OCI-LY1 (cell line): ENCODE data around the gene FALEC.

Source experiments
- EZH2 ChIP-seq: fragments of 200-600 bp; sonication (generic), shearing (Covaris generic); IDR thresholded peaks from 2 replicates; pipeline ENCODE4 v1.8.0; 2017; ENCODE audit warnings: borderline replicate concordance, mixed run types, mild to moderate bottlenecking, antibody characterized with exemption, low read length, moderate library complexity, mixed read lengths
- TF ChIP-seq, protein P1 (sequence below): fragments of 200-600 bp; sonication (generic), shearing (Covaris generic); IDR thresholded peaks from 2 replicates; pipeline ENCODE4 v1.5.1; 2017; ENCODE audit warnings: mild to moderate bottlenecking, antibody characterized with exemption, low read length, moderate library complexity, mixed read lengths

DNA sequence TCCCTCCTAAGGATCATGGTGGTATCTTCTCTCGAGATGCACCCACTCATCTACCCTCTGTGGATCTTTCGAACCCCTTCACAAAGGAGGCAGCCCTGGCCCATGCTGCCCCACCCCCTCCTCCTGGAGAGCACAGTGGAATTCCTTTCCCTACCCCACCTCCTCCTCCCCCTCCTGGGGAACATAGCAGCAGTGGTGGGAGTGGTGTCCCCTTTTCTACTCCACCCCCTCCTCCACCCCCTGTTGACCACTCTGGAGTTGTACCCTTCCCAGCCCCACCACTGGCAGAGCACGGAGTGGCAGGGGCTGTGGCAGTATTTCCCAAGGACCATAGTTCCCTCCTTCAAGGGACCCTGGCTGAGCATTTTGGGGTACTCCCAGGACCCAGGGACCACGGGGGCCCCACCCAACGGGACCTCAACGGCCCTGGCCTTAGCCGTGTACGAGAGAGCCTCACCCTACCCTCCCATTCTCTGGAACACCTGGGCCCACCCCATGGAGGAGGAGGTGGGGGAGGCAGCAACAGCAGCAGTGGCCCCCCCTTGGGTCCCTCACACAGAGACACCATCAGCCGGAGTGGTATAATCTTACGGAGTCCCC lies 42.9 kb upstream of the FALEC start:
- TF ChIP-seq, protein P1, sequence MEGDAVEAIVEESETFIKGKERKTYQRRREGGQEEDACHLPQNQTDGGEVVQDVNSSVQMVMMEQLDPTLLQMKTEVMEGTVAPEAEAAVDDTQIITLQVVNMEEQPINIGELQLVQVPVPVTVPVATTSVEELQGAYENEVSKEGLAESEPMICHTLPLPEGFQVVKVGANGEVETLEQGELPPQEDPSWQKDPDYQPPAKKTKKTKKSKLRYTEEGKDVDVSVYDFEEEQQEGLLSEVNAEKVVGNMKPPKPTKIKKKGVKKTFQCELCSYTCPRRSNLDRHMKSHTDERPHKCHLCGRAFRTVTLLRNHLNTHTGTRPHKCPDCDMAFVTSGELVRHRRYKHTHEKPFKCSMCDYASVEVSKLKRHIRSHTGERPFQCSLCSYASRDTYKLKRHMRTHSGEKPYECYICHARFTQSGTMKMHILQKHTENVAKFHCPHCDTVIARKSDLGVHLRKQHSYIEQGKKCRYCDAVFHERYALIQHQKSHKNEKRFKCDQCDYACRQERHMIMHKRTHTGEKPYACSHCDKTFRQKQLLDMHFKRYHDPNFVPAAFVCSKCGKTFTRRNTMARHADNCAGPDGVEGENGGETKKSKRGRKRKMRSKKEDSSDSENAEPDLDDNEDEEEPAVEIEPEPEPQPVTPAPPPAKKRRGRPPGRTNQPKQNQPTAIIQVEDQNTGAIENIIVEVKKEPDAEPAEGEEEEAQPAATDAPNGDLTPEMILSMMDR = no peak
- TF ChIP-seq EZH2 = no peak
